Measurements from ENCODE around the gene UBE2D2. TPM values are rescaled to one million over a fixed set of nuclear protein-coding genes. Genes with fewer than 3 reads are reported as not detected.
A peak's percentile ranks its signal among the peaks of the same experiment; 100 is the strongest.

Gene UBE2D2
- total RNA-seq, 1 donor from 2014 or later, result 155 TPM

DNA sequence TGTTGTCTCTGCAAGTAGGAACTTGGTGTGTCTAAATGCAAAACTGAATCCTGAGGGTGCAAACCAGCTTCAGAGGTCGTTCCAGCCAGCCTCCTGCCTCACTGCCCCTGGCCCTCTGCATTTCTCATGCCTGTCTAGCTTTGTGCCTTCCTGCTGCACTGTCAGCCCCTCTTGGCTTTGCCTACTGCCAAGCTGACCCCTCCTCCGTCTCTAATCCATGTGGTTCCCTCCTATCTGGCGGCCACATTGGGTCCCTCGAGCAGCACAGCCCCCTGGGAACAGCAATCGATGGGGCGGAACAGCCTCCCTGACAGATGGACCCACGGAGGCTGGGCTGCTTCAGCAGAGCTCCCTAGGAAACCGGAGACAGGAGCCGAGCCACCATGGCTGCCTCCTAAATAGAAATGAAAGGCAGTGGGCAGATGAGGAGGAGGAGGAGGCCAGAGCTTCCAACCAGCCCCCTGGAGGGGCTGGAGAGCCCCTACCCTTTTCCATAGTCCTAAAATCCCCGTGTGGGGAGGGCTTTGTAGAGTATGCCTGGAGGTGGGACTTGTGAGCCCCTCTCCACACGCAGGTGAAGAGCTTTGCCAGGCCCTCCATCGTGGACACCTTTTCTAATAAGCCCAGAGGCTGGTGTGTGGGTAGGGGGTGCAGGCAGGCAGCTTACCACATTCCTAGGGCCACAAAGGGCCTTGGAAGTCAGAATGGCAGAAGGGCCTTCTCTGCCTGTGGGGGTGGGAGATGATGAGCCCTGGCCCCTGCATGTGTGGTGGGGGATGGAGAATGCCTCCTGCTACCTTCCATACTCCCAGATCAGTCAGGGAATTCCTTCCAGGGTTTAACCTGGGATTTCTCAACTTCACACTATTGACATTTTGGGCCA, 77.8 kb downstream of the UBE2D2 start:
- peak overlapping the region; percentile 90 for H3K27ac Mint-ChIP-seq
- TF ChIP-seq CTCF (IDR thresholded peaks at IDR 0.05; ENCODE audit: unreplicated experiment), result no peak

DNA sequence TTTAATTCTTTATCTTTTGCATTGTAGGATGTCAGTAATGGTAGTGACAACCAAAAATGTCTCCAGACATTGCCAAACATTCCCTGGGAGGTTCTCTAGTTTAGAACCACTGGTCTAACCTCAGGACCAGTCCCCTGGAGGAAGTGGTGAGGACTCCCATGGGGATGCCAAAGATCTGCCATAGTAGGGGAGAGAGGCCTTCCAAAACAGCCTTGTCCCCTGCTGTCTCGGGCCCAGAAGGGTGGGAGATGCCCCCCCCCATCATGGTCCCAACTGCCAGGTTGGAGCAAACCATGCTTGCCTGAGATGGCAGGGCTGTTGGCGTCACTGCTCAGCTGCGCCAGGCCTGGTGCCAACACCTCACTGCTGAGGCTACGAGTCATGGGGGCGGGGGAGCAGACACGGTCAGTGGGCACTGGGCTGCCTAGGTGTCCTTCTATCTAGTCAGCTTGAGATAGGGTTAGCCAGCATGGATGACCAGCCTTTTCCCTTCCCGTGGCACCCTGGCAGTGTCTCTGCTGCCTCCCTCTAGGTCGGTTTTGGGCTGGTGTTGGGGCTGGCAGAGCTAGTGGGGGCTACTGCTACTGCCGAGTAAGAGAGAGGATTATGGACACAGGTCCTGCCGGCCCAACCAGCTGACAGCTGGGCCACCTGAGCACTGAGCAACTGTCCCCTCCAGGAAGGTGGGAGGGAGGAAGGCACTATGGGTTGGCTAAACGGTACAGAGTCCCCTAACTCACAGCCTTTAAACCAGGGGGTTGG, 78.7 kb downstream of the UBE2D2 start:
- DNase-seq (ENCODE audit: low spot score, unreplicated experiment), result no peak
- H3K4me3 Mint-ChIP-seq (ENCODE audit: low read depth), result no peak overlapping the region
- H3K4me1 Mint-ChIP-seq (ENCODE audit: low read depth), result peaks cover 70% of the 10 kb centered on the region
- H3K9me3 Mint-ChIP-seq (ENCODE audit: low read depth), result no peaks in the 10 kb centered on the region
- H3K27ac Mint-ChIP-seq, result peak overlapping the region; percentile 49
- H3K36me3 Mint-ChIP-seq (ENCODE audit: insufficient read depth), result no peaks in the 10 kb centered on the region
- TF ChIP-seq CTCF (IDR thresholded peaks at IDR 0.05; ENCODE audit: unreplicated experiment), result no peak
- H3K27me3 Mint-ChIP-seq, result no peaks in the 10 kb centered on the region

More for the DNA sequence above, 77.8 kb downstream of the UBE2D2 start:
- Mint-ChIP-seq H3K9me3 (ENCODE audit: low read depth) (no peaks in the 10 kb centered on the region), H3K27me3 (no peaks in the 10 kb centered on the region), H3K4me3 (ENCODE audit: low read depth) (no peak overlapping the region), H3K36me3 (ENCODE audit: insufficient read depth) (no peaks in the 10 kb centered on the region), H3K4me1 (ENCODE audit: low read depth) (peaks cover 62% of the 10 kb centered on the region)
- no peak for DNase-seq (ENCODE audit: low spot score, unreplicated experiment)

DNA sequence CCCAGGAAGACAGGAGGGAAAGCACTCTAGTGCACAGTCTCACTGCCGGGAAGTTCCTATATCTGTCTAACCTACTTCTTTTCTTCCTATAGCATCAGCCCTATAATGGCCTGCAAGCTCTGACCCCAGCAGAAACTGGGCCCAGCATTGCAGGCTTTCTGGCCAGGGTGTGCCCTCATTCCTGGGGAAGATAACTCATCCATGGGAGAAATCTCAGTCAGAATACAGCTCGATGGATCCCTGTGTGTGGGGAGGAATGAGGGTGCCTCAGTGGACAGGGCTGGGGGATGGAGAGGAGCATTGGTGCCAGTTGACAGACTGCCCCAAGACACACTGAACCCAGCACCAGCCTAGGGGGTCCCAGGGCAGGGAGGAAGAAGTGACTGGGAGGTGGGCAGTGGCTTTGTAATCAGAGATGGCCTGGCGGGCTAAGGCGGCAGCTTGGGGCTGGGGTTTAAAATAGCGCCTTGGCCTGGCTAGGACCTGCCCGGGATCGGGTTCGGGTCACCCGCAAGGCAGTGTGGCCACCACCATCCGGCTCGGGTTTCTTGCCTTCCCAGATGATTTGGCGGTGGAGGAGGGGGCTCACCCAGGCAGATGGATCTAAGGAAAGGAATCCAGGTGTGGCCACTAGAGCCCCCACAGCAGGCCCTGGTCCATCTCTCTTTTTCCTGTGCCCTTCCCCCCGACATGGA, 79.4 kb downstream of the UBE2D2 start:
- peak; percentile 6 for DNase-seq (ENCODE audit: low spot score, unreplicated experiment)
- Mint-ChIP-seq H3K27me3 (no peaks in the 10 kb centered on the region), H3K36me3 (ENCODE audit: insufficient read depth) (no peaks in the 10 kb centered on the region), H3K4me1 (ENCODE audit: low read depth) (peaks cover 76% of the 10 kb centered on the region), H3K27ac (peak overlapping the region; percentile 49), H3K9me3 (ENCODE audit: low read depth) (no peaks in the 10 kb centered on the region), H3K4me3 (ENCODE audit: low read depth) (no peak overlapping the region)
- TF ChIP-seq CTCF (IDR thresholded peaks at IDR 0.05; ENCODE audit: unreplicated experiment), result no peak

DNA sequence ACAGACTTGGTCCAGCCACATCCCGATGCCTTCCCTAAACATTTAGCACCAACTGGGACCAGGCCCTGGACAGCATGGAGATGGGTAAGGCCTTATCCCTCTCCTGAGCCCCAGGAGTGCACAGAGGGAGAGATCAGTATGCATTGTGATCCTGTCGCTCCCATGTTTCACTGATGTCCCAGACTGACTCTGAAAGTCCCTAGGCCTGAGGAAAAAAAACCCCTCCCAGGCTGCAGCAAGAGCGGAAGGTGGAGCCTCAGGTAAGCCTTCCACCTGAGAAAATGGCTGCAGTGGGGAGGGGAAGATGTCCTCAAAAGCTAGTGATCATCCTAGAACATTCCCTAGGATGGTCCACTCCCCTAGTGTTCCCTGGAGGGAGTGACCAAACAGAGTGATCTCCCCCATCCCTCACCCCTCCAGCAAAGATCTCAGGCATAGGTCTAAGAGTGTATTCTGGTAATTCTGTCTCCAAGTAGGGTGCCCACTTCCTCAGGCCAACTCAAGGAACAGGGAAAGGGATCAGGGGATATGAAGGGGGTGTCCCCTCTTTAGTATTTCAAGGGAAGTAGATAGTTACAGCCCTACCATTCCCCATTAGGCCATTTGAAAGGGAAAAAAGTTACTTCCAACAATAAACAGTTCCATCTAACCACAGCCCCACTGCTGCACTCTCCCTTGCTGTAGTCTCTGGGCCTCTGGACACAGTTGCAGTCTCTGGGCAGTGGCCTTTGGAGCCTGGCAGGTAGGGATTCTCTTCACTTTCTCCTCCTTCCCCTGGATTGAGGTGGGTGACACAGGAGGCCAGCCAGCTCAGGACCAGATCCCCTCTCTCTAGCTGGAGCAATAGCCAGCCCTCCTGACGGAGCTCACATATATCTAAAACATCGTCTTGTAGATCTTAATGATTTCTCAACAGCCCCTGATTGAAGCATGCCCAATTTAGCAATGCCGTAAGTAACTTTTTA, 80.3 kb downstream of the UBE2D2 start:
- no peaks in the 10 kb centered on the region for H3K36me3 Mint-ChIP-seq (ENCODE audit: insufficient read depth)
- peak overlapping the region; percentile 43 for H3K27ac Mint-ChIP-seq
- no peak for TF ChIP-seq CTCF (IDR thresholded peaks at IDR 0.05; ENCODE audit: unreplicated experiment)
- H3K9me3 Mint-ChIP-seq (ENCODE audit: low read depth), result no peaks in the 10 kb centered on the region
- no peaks in the 10 kb centered on the region for H3K27me3 Mint-ChIP-seq
- H3K4me3 Mint-ChIP-seq (ENCODE audit: low read depth), result no peak overlapping the region
- DNase-seq (ENCODE audit: low spot score, unreplicated experiment), result peak; percentile 7
- peaks cover 73% of the 10 kb centered on the region for H3K4me1 Mint-ChIP-seq (ENCODE audit: low read depth)
